SK-N-SH (cell line): ENCODE results near the gene ATG4B. TPM values are rescaled to one million over a fixed set of nuclear protein-coding genes. Genes with fewer than 3 reads are reported as not detected.

Experiments used
- CTCF ChIA-PET: fragments of 300-600, 350-600 bp; formaldehyde crosslinking; extraction: SDS; loops from one replicate; lab custom pipeline; 2021; lab: Yijun Ruan, JAX
- POLR2A ChIA-PET: fragments of 350-600 bp; sonication (Branson Sonifier 250); formaldehyde crosslinking; extraction: SDS; loops from one replicate; lab custom pipeline; 2020; ENCODE audit warnings: antibody characterized with exemption, inconsistent platforms; lab: Yijun Ruan, JAX
- DNase-seq: peaks from one replicate; pipeline ENCODE4 v3.0.0; 2012
- H2AFZ ChIP-seq: fragments of 200-600 bp; sonication (generic); 2 replicates; pipeline ENCODE4 v1.8.1; 2016; ENCODE audit warnings: antibody characterized with exemption, mild to moderate bottlenecking, low read depth
- H3F3A ChIP-seq: fragments of 200-600 bp; sonication (generic); replicated peaks from 2 replicates; pipeline ENCODE3; 2016; ENCODE audit warnings: antibody characterized with exemption, mild to moderate bottlenecking; ENCODE audit not compliant: insufficient read depth
- H3K27ac ChIP-seq, 2 experiments: fragments of 200-500 bp in 1 of 2; fragments of 200-600 bp in 1 of 2; sonication (Bioruptor generic) in 1 of 2; sonication (generic), shearing (Covaris generic) in 1 of 2; 2 replicates each; pipeline versions ENCODE4 v1.5.1 to v1.6.1; 2014 to 2016; ENCODE audit warnings: low read depth in 2 of 2, inconsistent platforms in 1 of 2, low read length in 1 of 2, mild to moderate bottlenecking in 1 of 2, mixed read lengths in 1 of 2
- H3K27me3 ChIP-seq: fragments of 200-600 bp; sonication (generic), shearing (Covaris generic); 2 replicates; pipeline ENCODE4 v1.6.1; 2016; ENCODE audit warnings: mixed run types; ENCODE audit not compliant: insufficient read depth
- H3K36me3 ChIP-seq, 2 experiments: fragments of 200-500 bp in 1 of 2; fragments of 200-600 bp in 1 of 2; sonication (Bioruptor generic) in 1 of 2; sonication (generic) in 1 of 2; replicated peaks in 1 of 2; 2 replicates each; pipeline versions ENCODE3 to v1.5.1; 2014 to 2016; ENCODE audit warnings: low read length in 1 of 2, mild to moderate bottlenecking in 1 of 2; ENCODE audit not compliant: insufficient read depth in 2 of 2, control insufficient read depth in 1 of 2
- H3K4me1 ChIP-seq, 2 experiments: fragments of 200-500 bp in 1 of 2; fragments of 200-600 bp in 1 of 2; sonication (Bioruptor generic) in 1 of 2; sonication (generic), shearing (Covaris generic) in 1 of 2; 2 replicates each; pipeline versions ENCODE4 v1.5.1 to v1.6.1; 2014 to 2016; ENCODE audit warnings: low read depth in 1 of 2, low read length in 1 of 2, mixed run types in 1 of 2; ENCODE audit not compliant: insufficient read depth in 2 of 2, control insufficient read depth in 1 of 2
- H3K4me2 ChIP-seq: fragments of 200-600 bp; sonication (generic), shearing (Covaris generic); 2 replicates; pipeline ENCODE4 v1.6.1; 2017; ENCODE audit warnings: mixed run types
- H3K4me3 ChIP-seq, 2 experiments: fragments of 200-500 bp in 1 of 2; fragments of 200-600 bp in 1 of 2; sonication (Bioruptor generic) in 1 of 2; sonication (generic), shearing (Covaris generic) in 1 of 2; 2 replicates each; pipeline versions ENCODE4 v1.5.1 to v1.8.1; 2014 to 2016; ENCODE audit warnings: low read depth in 2 of 2, inconsistent platforms in 1 of 2, low read length in 1 of 2, mild to moderate bottlenecking in 1 of 2, mixed read lengths in 1 of 2, moderate library complexity in 1 of 2
- H3K79me2 ChIP-seq: fragments of 200-600 bp; sonication (generic); 2 replicates; pipeline ENCODE4 v1.8.1; 2017; ENCODE audit warnings: mild to moderate bottlenecking; ENCODE audit not compliant: insufficient read depth
- H3K9ac ChIP-seq: fragments of 200-600 bp; sonication (generic); 2 replicates; pipeline ENCODE4 v1.6.1; 2017; ENCODE audit warnings: mixed run types
- H3K9me2 ChIP-seq: fragments of 200-600 bp; sonication (generic); 2 replicates; pipeline ENCODE4 v1.6.1; 2017; ENCODE audit warnings: mixed run types
- H3K9me3 ChIP-seq: fragments of 200-600 bp; sonication (generic); 2 replicates; pipeline ENCODE4 v1.6.1; 2017; ENCODE audit warnings: mixed run types, mild to moderate bottlenecking, moderate library complexity
- H4K20me1 ChIP-seq: fragments of 200-600 bp; sonication (generic); 2 replicates; pipeline ENCODE4 v1.6.1; 2017; ENCODE audit warnings: mild to moderate bottlenecking, mixed run types; ENCODE audit not compliant: insufficient read depth
- ELF1 ChIP-seq: IDR thresholded peaks from 2 replicates; pipeline ENCODE4 v1.4.0; 2012
- EP300 ChIP-seq, 2 experiments: IDR thresholded peaks; 2 replicates each; pipeline versions ENCODE4 v1.4.0 to v1.6.1; 2012; ENCODE audit warnings: borderline replicate concordance in 1 of 2, low read depth in 1 of 2, low read length in 1 of 2
- EZH2phosphoT487 ChIP-seq: fragments of 200-600 bp; sonication (generic); IDR thresholded peaks from 2 replicates; pipeline ENCODE4 v1.6.1; 2017; ENCODE audit warnings: low read depth, mixed run types, mild to moderate bottlenecking, antibody characterized with exemption, moderate library complexity, borderline replicate concordance
- GATA2 ChIP-seq: sonication (generic); formaldehyde crosslinking; IDR thresholded peaks from 2 replicates; pipeline ENCODE4 v1.5.0; 2020; ENCODE audit warnings: mild to moderate bottlenecking, missing genetic modification reagents
- IRF3 ChIP-seq: fragments of 150-350 bp; IDR thresholded peaks from 2 replicates; pipeline ENCODE4 v1.6.1; 2016; ENCODE audit warnings: mild to moderate bottlenecking, low read depth, low read length
- JUND ChIP-seq: IDR thresholded peaks from 2 replicates; pipeline ENCODE4 v1.4.0; 2012
- MEF2A ChIP-seq: IDR thresholded peaks from 2 replicates; pipeline ENCODE4 v1.4.0; 2012; ENCODE audit warnings: low read depth, borderline replicate concordance
- NFIC ChIP-seq: IDR thresholded peaks from 2 replicates; pipeline ENCODE4 v1.4.0; 2012; ENCODE audit warnings: borderline replicate concordance
- PBX3 ChIP-seq: IDR thresholded peaks from 2 replicates; pipeline ENCODE4; 2012
- POLR2AphosphoS5 ChIP-seq: IDR thresholded peaks from 2 replicates; pipeline ENCODE4 v1.6.1; 2012; ENCODE audit warnings: low read depth, low read length
- RAD21 ChIP-seq: IDR thresholded peaks from 2 replicates; pipeline ENCODE4 v1.6.1; 2012; ENCODE audit warnings: mild to moderate bottlenecking, low read length
- REST ChIP-seq: IDR thresholded peaks from 2 replicates; pipeline ENCODE4 v1.6.1; 2012; ENCODE audit warnings: mild to moderate bottlenecking, low read depth, low read length, moderate library complexity
- RXRA ChIP-seq: IDR thresholded peaks from 2 replicates; pipeline ENCODE4 v1.4.0; 2012; ENCODE audit warnings: low read depth, mild to moderate bottlenecking, borderline replicate concordance
- SIN3A ChIP-seq: IDR thresholded peaks from 2 replicates; pipeline ENCODE4 v1.6.1; 2012; ENCODE audit warnings: low read depth, mild to moderate bottlenecking, low read length, moderate library complexity, borderline replicate concordance
- SMC3 ChIP-seq: IDR thresholded peaks from 2 replicates; pipeline ENCODE4 v1.6.1; 2012; ENCODE audit warnings: low read depth, low read length, improper control_type of control experiment
- TCF12 ChIP-seq: IDR thresholded peaks from 2 replicates; pipeline ENCODE4 v1.4.0; 2012
- ZBTB33 ChIP-seq: IDR thresholded peaks from 2 replicates; pipeline ENCODE4 v1.4.0; 2012; ENCODE audit warnings: low read depth, borderline replicate concordance
- WGBS: methylation state at CpG from one replicate; pipeline ENCODE4 v1.1.6; 2017; ENCODE audit warnings: low lambda C conversion rate; 5-methylcytosine and 5-hydroxymethylcytosine counted together
- polyA plus RNA-seq, 3 experiments: library from polyadenylated mRNA; depleted of rRNA; stranded (reverse); fragments of >200 nt; gene quantifications; 2 replicates each; pipeline ENCODE4 v1.2.3, GENCODE V29; 2012
- TF ChIP-seq, protein P1 (sequence below): fragments of 150-350 bp; IDR thresholded peaks from 2 replicates; pipeline ENCODE4 v1.6.1; 2017; ENCODE audit warnings: antibody characterized with exemption, low read length, low read depth, borderline replicate concordance

Gene ATG4B
- polyA plus RNA-seq, 1 of the 3 experiments (the other 2 are of a cell fraction) = 107 TPM

GRCh38 chr2:241598487-241598886 is 39.0 kb upstream of the ATG4B start:
- H3K27me3 ChIP-seq = no peaks in the 10 kb centered on the region
- H3K79me2 ChIP-seq = no peaks in the 10 kb centered on the region; the same call in none of the 2 replicates
- TF ChIP-seq RAD21 (peak; percentile 69), TCF12 (no peak), SMC3 (peak; percentile 51; the same call in 1 of the 2 replicates)
- peak; percentile 48 for DNase-seq
- 92% methylated on average over 1 of the region's 1 CpG for WGBS
- CTCF ChIA-PET = interaction anchor here (0.6 to 2.8 kb wide), 15 partner anchors 10 to 271 kb away, joined by 3 to 10 read pairs (median 4); no protein-coding TSS in a partner anchor
- no peak overlapping the region; a peak in 1 of 4 replicates for H3K4me3 ChIP-seq
- H3K4me1 ChIP-seq = no peaks in the 10 kb centered on the region
- H3K9me3 ChIP-seq = no peaks in the 10 kb centered on the region
- peaks cover 18 to 35% of the 10 kb centered on the region in 2 experiments for H3K36me3 ChIP-seq
- no peak overlapping the region for H3K4me2 ChIP-seq
- H3K9ac ChIP-seq = no peak overlapping the region
- H3K27ac ChIP-seq = no peak overlapping the region
- POLR2A ChIA-PET = no interaction called here
- no peaks in the 10 kb centered on the region for H3F3A ChIP-seq
- no peaks in the 10 kb centered on the region for H4K20me1 ChIP-seq
- H3K9me2 ChIP-seq = no peaks in the 10 kb centered on the region
- H2AFZ ChIP-seq = no peak overlapping the region

DNA sequence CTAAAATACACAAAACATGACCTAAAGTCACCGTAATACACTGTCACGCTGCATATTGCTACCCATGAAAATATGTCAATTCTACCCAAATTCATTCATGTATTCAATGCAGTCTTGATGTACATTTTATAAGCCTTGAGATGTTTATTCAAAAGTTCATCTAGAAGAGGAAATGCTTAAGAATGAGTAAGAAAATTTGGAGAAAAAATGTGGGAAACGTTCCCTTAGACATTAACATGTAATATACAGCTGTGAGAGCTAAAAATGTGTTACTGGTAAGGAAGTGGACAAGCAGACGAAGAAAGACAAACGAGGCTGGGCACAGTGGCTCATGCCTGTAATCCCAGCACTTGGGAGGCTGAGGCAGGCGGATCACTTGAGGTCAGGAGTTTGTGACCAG is 37.9 kb upstream of the ATG4B start:
- POLR2A ChIA-PET = no interaction called here
- H3K79me2 ChIP-seq = no peaks in the 10 kb centered on the region; the same call in none of the 2 replicates
- no peaks in the 10 kb centered on the region for H3K9me2 ChIP-seq
- DNase-seq = no peak
- H3K4me3 ChIP-seq = no peak overlapping the region
- peaks cover 19 to 34% of the 10 kb centered on the region in 2 experiments for H3K36me3 ChIP-seq
- no peak overlapping the region for H3K27ac ChIP-seq
- H3K9me3 ChIP-seq = no peaks in the 10 kb centered on the region
- H3K27me3 ChIP-seq = no peaks in the 10 kb centered on the region
- H2AFZ ChIP-seq = no peak overlapping the region
- no peak overlapping the region for H3K9ac ChIP-seq
- 90% methylated on average over 6 of the region's 6 CpGs for WGBS
- H3K4me1 ChIP-seq = no peaks in the 10 kb centered on the region
- no peaks in the 10 kb centered on the region for H3F3A ChIP-seq
- CTCF ChIA-PET = interaction anchor here (0.7 to 2.8 kb wide), 7 partner anchors 9 to 272 kb away, joined by 3 to 10 read pairs (median 3); no protein-coding TSS in a partner anchor
- H4K20me1 ChIP-seq = no peaks in the 10 kb centered on the region
- no peak overlapping the region for H3K4me2 ChIP-seq
- TF ChIP-seq EZH2phosphoT487 (no peak), NFIC (no peak), ELF1 (no peak), EP300 (IDR thresholded peaks at IDR 0.05; ENCODE audit: borderline replicate concordance in 1 of 2, low read depth in 1 of 2, low read length in 1 of 2) (no peak), RAD21 (no peak), MEF2A (no peak), ZBTB33 (no peak), SIN3A (no peak), JUND (no peak), GATA2 (CRISPR knock-in tag) (no peak), RXRA (no peak), POLR2AphosphoS5 (no peak), REST (no peak), IRF3 (no peak), PBX3 (no peak)
- TF ChIP-seq, protein P1, sequence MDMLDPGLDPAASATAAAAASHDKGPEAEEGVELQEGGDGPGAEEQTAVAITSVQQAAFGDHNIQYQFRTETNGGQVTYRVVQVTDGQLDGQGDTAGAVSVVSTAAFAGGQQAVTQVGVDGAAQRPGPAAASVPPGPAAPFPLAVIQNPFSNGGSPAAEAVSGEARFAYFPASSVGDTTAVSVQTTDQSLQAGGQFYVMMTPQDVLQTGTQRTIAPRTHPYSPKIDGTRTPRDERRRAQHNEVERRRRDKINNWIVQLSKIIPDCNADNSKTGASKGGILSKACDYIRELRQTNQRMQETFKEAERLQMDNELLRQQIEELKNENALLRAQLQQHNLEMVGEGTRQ = no peak
